ENCODE data around the gene TSR3.
A peak's percentile ranks its signal among the peaks of the same experiment; 100 is the strongest.

TSR3 gene

GRCh38 chr16:1350691-1351090 is 987 bp downstream of the TSR3 start:
- no peak for DNase-seq

GRCh38 chr16:1349951-1350350 is 1.7 kb downstream of the TSR3 start:
- no peak for DNase-seq

GRCh38 chr16:1349351-1349750 is 2.3 kb downstream of the TSR3 start:
- no peak for DNase-seq

- no peak for DNase-seq
These were observed 2.8 kb downstream of the TSR3 start for GRCh38 chr16:1348926-1349325.

GRCh38 chr16:1348441-1348840 is 3.2 kb downstream of the TSR3 start:
- DNase-seq, result no peak

GRCh38 chr16:1347962-1348361 is 3.7 kb downstream of the TSR3 start:
- DNase-seq, result no peak

- no peak for DNase-seq
These were observed 4.3 kb downstream of the TSR3 start for GRCh38 chr16:1347286-1347855.

- DNase-seq, result no peak
These were observed 5.0 kb downstream of the TSR3 start for GRCh38 chr16:1346422-1347285.

GRCh38 chr16:1345651-1346421 is 5.8 kb downstream of the TSR3 start:
- DNase-seq, result no peak

- DNase-seq, result no peak
These were observed 6.6 kb downstream of the TSR3 start for GRCh38 chr16:1345087-1345486.

- no peak for DNase-seq
These were observed 7.2 kb downstream of the TSR3 start for GRCh38 chr16:1344499-1344898.

GRCh38 chr16:1343428-1344242 is 8.0 kb downstream of the TSR3 start:
- no peak for DNase-seq

- DNase-seq, result peak; percentile 86
These were observed 8.9 kb downstream of the TSR3 start for GRCh38 chr16:1342526-1343427.

GRCh38 chr16:1341495-1342420 is 9.9 kb downstream of the TSR3 start:
- no peak for DNase-seq

- DNase-seq, result no peak
These were observed 10.8 kb downstream of the TSR3 start for GRCh38 chr16:1340730-1341494.

GRCh38 chr16:1338855-1339675 is 12.6 kb downstream of the TSR3 start:
- no peak for DNase-seq

GRCh38 chr16:1338119-1338730 is 13.5 kb downstream of the TSR3 start:
- peak; percentile 36 for DNase-seq

- DNase-seq, result no peak
These were observed 14.2 kb downstream of the TSR3 start for GRCh38 chr16:1337486-1337885.
